Gastroesophageal sphincter (tissue), 3 donors: ENCODE results near the gene NRIP2.

Experiments
- CTCF ChIP-seq, 4 experiments: fragments of 200-600 bp in 2 of 4; fragments of 450-650 bp in 2 of 4; sonication (generic) in 1 of 4; IDR thresholded peaks; one replicate each; pipeline ENCODE4 v1.5.1; 2017 to 2019; ENCODE audit warnings: antibody characterized with exemption in 4 of 4, mild to moderate bottlenecking in 2 of 4, moderate library complexity in 2 of 4
- POLR2A ChIP-seq, 2 donors: fragments of 450-650 bp; IDR thresholded peaks; one replicate each; pipeline ENCODE4 v1.6.1; 2017; ENCODE audit warnings: antibody characterized with exemption in 2 of 2, mild to moderate bottlenecking in 2 of 2, moderate library complexity in 1 of 2
- POLR2AphosphoS5 ChIP-seq: sonication (generic); formaldehyde crosslinking; IDR thresholded peaks from one replicate; pipeline ENCODE4 v1.6.1; 2017; ENCODE audit warnings: antibody characterized with exemption

- TF ChIP-seq POLR2A (IDR thresholded peaks at IDR 0.05) = no peak
- no peak for TF ChIP-seq CTCF (IDR thresholded peaks at IDR 0.05)
- TF ChIP-seq POLR2AphosphoS5 = no peak
Measured at GRCh38 chr12:2879853-2880252, 45.0 kb upstream of the NRIP2 start.
